ENCODE data around the gene SYPL1.

The SYPL1 gene

DNA sequence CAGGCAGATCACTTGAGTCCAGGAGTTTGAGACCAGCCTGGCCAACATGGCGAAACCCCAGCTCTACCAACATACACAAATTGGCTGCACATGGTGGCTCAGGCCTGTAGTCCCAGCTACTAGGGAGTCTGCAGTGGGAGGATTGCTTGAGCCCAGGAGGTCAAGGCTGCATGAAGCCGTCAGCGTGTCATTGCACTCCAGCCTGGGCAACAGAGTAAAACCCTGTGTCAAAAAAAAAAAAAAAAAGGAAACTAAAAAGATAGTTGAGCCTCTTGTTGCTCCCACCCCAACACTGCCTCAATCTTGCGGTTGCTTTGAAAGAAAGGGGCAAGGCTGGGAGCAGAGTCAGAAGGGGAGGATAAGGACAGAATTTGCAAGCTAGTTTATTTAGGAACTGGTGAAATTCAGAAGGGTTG is 69.9 kb downstream of the SYPL1 start:
- Histone ChIP-seq H3K9me3 (ENCODE audit: control insufficient read depth, low read length) (no peaks in the 10 kb centered on the region), H3K27ac (ENCODE audit: insufficient read depth, low read depth, low read length, poor library complexity, severe bottlenecking) (no peak overlapping the region), H3K4me3 (ENCODE audit: insufficient read depth, low read depth, low read length) (no peak overlapping the region), H3K27me3 (ENCODE audit: control insufficient read depth, insufficient read depth, low read length, poor library complexity, severe bottlenecking) (no peaks in the 10 kb centered on the region), H3K36me3 (ENCODE audit: control insufficient read depth, insufficient read depth, low read length) (no peaks in the 10 kb centered on the region), H3K4me1 (ENCODE audit: control insufficient read depth, insufficient read depth, low read length) (no peaks in the 10 kb centered on the region)
- 89 to 92% methylated on average over 4 of the region's 4 CpGs for WGBS, 2 experiments

DNA sequence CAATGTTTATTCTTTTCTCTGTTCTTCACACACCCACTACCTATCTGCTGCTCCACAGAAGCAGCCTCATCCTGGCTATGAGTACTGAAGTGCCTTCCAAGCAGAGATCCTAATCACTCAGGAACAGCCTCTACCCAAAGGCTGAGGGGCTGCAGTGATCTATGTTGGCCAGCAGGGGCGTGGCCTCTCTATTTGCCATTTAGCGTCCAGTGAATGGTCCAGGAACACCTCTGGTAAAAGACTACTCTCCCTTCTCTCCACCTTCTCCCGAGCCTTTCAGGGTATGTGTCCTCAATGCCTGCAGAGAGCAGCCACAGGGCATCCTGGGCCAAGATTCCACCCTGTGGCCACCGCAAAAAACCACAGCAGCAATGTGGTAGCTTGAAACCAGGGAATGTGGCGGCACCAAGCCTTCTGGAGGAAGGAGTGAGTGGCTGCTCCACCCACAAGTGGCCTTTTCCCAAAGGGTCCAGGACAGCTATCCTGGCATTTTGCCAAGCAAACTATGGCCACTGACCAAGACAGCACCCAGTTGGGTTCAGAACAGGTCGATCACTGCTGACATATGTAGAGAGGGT is 70.9 kb downstream of the SYPL1 start:
- Histone ChIP-seq H3K9me3 (ENCODE audit: control insufficient read depth, low read length) (no peaks in the 10 kb centered on the region), H3K27me3 (ENCODE audit: control insufficient read depth, insufficient read depth, low read length, poor library complexity, severe bottlenecking) (no peaks in the 10 kb centered on the region), H3K4me3 (ENCODE audit: insufficient read depth, low read depth, low read length) (no peak overlapping the region), H3K36me3 (ENCODE audit: control insufficient read depth, insufficient read depth, low read length) (no peaks in the 10 kb centered on the region), H3K27ac (ENCODE audit: insufficient read depth, low read depth, low read length, poor library complexity, severe bottlenecking) (no peak overlapping the region), H3K4me1 (ENCODE audit: control insufficient read depth, insufficient read depth, low read length) (no peaks in the 10 kb centered on the region)
- 47 to 50% methylated on average over 6 of the region's 6 CpGs for WGBS, 2 experiments
